A549 (cell line): ENCODE results near the gene DUSP9.

Experiments used
- CHD4 ChIP-seq: fragments of 200-600 bp; sonication (generic); IDR thresholded peaks from 2 replicates; pipeline ENCODE4 v1.6.1; 2016; ENCODE audit warnings: antibody characterized with exemption, mild to moderate bottlenecking, borderline replicate concordance
- CTCF ChIP-seq: fragments of >200 bp; sonication (Bioruptor Twin); formaldehyde crosslinking; IDR thresholded peaks from 3 replicates; pipeline ENCODE4 v1.5.1; 2016
- MYC ChIP-seq: IDR thresholded peaks from 2 replicates; pipeline ENCODE4 v1.6.1; 2012; ENCODE audit warnings: mild to moderate bottlenecking, inconsistent platforms, low read length, improper control_type of control experiment, borderline replicate concordance
- RARB ChIP-seq: fragments of 250-450 bp; sonication (Bioruptor Pico); IDR thresholded peaks from 2 replicates; pipeline ENCODE4 v1.8.0; 2021; ENCODE audit warnings: mild to moderate bottlenecking, moderate library complexity
- RFX5 ChIP-seq: fragments of 450-650 bp; IDR thresholded peaks from 2 replicates; pipeline ENCODE4 v1.7.1; 2014; ENCODE audit warnings: antibody characterized with exemption, mild to moderate bottlenecking, moderate library complexity
- USF2 ChIP-seq: fragments of 450-650 bp; IDR thresholded peaks from 2 replicates; pipeline ENCODE4 v1.6.1; 2014; ENCODE audit warnings: antibody characterized with exemption

- TF ChIP-seq CTCF (no peak), CHD4 (no peak), MYC (no peak), USF2 (no peak), RFX5 (no peak), RARB (no peak)
These were observed 40.5 kb upstream of the DUSP9 start for GRCh38 chrX:153606503-153606902.
